ENCODE results near the gene PTPDC1.

PTPDC1 gene

DNA sequence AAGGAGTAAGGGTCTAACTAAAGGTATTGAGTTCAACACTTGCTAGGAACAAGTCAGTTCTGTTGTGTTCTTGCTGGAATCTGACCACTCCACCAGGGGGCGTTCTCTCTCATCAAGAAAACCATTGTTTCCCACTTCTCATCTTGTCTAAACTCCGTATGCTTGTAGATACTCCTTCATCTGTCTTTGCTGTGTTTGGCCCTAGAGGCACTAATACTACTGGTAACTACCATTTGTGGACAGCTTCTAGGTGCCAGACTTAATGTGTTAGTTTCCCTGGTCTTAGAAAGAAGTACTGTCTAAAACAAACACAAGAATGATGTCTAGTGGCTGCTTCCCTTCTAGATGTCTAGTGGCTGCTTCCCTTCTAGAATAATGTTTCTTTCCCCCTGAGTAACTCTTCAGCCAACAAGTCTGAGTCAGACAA lies 18.7 kb upstream of the PTPDC1 start:
- no peak overlapping the region for H3K27ac ChIP-seq (ENCODE audit: low read length, poor library complexity, severe bottlenecking)
- H3K9me3 ChIP-seq (ENCODE audit: control insufficient read depth, low read length), result no peaks in the 10 kb centered on the region
- H3K9ac ChIP-seq (ENCODE audit: low read length), result peak overlapping the region; percentile 9
- H4K91ac ChIP-seq (ENCODE audit: low read length), result no peak overlapping the region
- no peak overlapping the region for H2BK5ac ChIP-seq (ENCODE audit: low read depth, low read length, poor library complexity, severe bottlenecking)
- H2AK5ac ChIP-seq (ENCODE audit: low read length, severe bottlenecking), result no peak overlapping the region
- H3K27me3 ChIP-seq (ENCODE audit: control insufficient read depth in 1 of 2, insufficient read depth in 1 of 2, low read length in 2 of 2), result no peaks in the 10 kb centered on the region
- no peaks in the 10 kb centered on the region for H3K4me1 ChIP-seq (ENCODE audit: control insufficient read depth, insufficient read depth, low read depth, low read length)
- no peak overlapping the region for H2BK15ac ChIP-seq (ENCODE audit: low read depth, poor library complexity, severe bottlenecking)
- H3K79me1 ChIP-seq (replicated peaks; ENCODE audit: low read length, poor library complexity, severe bottlenecking), result peaks cover 8% of the 10 kb centered on the region
- no peak overlapping the region for H2AFZ ChIP-seq (ENCODE audit: low read depth, low read length)
- H3K14ac ChIP-seq (ENCODE audit: low read length in 2 of 2), result no peak overlapping the region
- 0% methylated on average over 1 of the region's 2 CpGs for WGBS
- H2BK12ac ChIP-seq (ENCODE audit: low read length in 2 of 2), result no peak overlapping the region
- H4K8ac ChIP-seq (ENCODE audit: low read length), result no peak overlapping the region
- H3K4me2 ChIP-seq (ENCODE audit: low read length, poor library complexity, severe bottlenecking), result no peak overlapping the region
- H3K23ac ChIP-seq (ENCODE audit: low read length in 2 of 2), result no peak overlapping the region
- H3K18ac ChIP-seq (ENCODE audit: low read depth in 1 of 2, low read length in 2 of 2), result no peak overlapping the region
- peaks cover 7 to 10% of the 10 kb centered on the region in 2 experiments for H3K36me3 ChIP-seq (ENCODE audit: control insufficient read depth in 1 of 2, insufficient read depth in 2 of 2, low read depth in 1 of 2, low read length in 2 of 2)
- no peak overlapping the region for H3K4me3 ChIP-seq (ENCODE audit: insufficient read depth in 1 of 2, low read depth in 1 of 2, low read length in 2 of 2)
- peak; percentile 82 for DNase-seq
- H3K4ac ChIP-seq (ENCODE audit: low read depth in 1 of 2, low read length in 2 of 2), result no peak overlapping the region
- H2BK120ac ChIP-seq (ENCODE audit: low read depth, low read length), result no peak overlapping the region

DNA sequence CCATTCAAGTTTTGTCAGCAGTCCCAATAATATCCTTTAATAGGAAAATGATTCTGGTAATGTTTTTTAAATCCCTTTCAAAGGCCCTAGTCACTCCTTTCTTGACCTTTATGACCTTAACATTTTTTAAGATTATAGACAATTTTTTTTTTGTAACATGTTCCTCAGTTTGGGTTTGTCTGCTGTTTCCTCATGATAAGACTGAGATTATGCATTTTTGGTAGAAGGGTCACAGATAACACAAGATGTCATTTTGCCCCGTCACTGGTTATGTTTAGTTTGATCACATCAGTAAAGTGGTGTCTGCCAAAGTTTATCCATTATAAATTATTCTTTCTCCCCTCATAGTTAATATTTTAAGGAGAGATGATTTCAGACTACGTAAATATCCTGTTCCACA lies 16.0 kb upstream of the PTPDC1 start:
- Histone ChIP-seq H2BK12ac (ENCODE audit: low read length in 2 of 2) (no peak overlapping the region), H3K14ac (ENCODE audit: low read length in 2 of 2) (no peak overlapping the region), H4K8ac (ENCODE audit: low read length) (no peak overlapping the region), H3K4me3 (ENCODE audit: insufficient read depth in 1 of 2, low read depth in 1 of 2, low read length in 2 of 2) (no peak overlapping the region), H2BK120ac (ENCODE audit: low read depth, low read length) (no peak overlapping the region), H3K36me3 (ENCODE audit: control insufficient read depth in 1 of 2, insufficient read depth in 2 of 2, low read depth in 1 of 2, low read length in 2 of 2) (peaks cover 0 to 20% of the 10 kb centered on the region in 2 experiments), H4K91ac (ENCODE audit: low read length) (no peak overlapping the region), H3K27me3 (ENCODE audit: control insufficient read depth in 1 of 2, insufficient read depth in 1 of 2, low read length in 2 of 2) (no peaks in the 10 kb centered on the region), H3K9ac (ENCODE audit: low read length) (no peak overlapping the region), H3K4ac (ENCODE audit: low read depth in 1 of 2, low read length in 2 of 2) (no peak overlapping the region), H2AK5ac (ENCODE audit: low read length, severe bottlenecking) (no peak overlapping the region), H2AFZ (ENCODE audit: low read depth, low read length) (no peak overlapping the region), H3K27ac (ENCODE audit: low read length, poor library complexity, severe bottlenecking) (no peak overlapping the region), H3K4me2 (ENCODE audit: low read length, poor library complexity, severe bottlenecking) (no peak overlapping the region), H3K23ac (ENCODE audit: low read length in 2 of 2) (no peak overlapping the region), H3K79me1 (replicated peaks; ENCODE audit: low read length, poor library complexity, severe bottlenecking) (peaks cover 2% of the 10 kb centered on the region), H3K18ac (ENCODE audit: low read depth in 1 of 2, low read length in 2 of 2) (no peak overlapping the region), H3K9me3 (ENCODE audit: control insufficient read depth, low read length) (no peaks in the 10 kb centered on the region), H2BK5ac (ENCODE audit: low read depth, low read length, poor library complexity, severe bottlenecking) (no peak overlapping the region), H2BK15ac (ENCODE audit: low read depth, poor library complexity, severe bottlenecking) (no peak overlapping the region), H3K4me1 (ENCODE audit: control insufficient read depth, insufficient read depth, low read depth, low read length) (no peaks in the 10 kb centered on the region)
- WGBS, result no CpG with 5 or more reads among the region's 2 CpGs
- DNase-seq, result no peak

DNA sequence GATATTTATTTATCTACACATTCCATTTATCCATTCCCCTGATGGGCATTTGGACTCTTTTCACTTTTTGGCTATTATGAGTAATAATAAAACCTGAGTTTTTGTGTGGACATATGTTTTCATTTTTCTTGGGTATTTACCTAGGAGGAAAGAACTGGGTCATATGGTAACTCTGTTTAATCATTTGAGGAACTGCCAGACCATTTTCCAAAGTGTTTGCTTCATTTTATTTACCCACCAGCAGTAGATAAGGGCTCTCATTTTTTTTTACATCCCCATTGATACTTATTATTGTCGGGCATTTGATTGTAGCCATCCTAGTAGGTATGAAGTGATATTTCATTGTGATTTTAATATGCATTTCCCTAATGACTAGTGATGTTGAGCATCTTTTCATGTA lies 7.7 kb upstream of the PTPDC1 start:
- Histone ChIP-seq H3K27me3 (ENCODE audit: control insufficient read depth in 1 of 2, insufficient read depth in 1 of 2, low read length in 2 of 2) (no peaks in the 10 kb centered on the region), H2BK120ac (ENCODE audit: low read depth, low read length) (no peak overlapping the region), H3K23ac (ENCODE audit: low read length in 2 of 2) (no peak overlapping the region), H3K4me3 (ENCODE audit: insufficient read depth in 1 of 2, low read depth in 1 of 2, low read length in 2 of 2) (no peak overlapping the region), H2AK5ac (ENCODE audit: low read length, severe bottlenecking) (no peak overlapping the region), H2BK5ac (ENCODE audit: low read depth, low read length, poor library complexity, severe bottlenecking) (no peak overlapping the region), H2BK12ac (ENCODE audit: low read length in 2 of 2) (no peak overlapping the region), H2BK15ac (ENCODE audit: low read depth, poor library complexity, severe bottlenecking) (no peak overlapping the region), H3K9ac (ENCODE audit: low read length) (no peak overlapping the region), H2AFZ (ENCODE audit: low read depth, low read length) (no peak overlapping the region), H3K14ac (ENCODE audit: low read length in 2 of 2) (no peak overlapping the region), H3K4me2 (ENCODE audit: low read length, poor library complexity, severe bottlenecking) (no peak overlapping the region), H3K36me3 (ENCODE audit: control insufficient read depth in 1 of 2, insufficient read depth in 2 of 2, low read depth in 1 of 2, low read length in 2 of 2) (peaks cover 11 to 18% of the 10 kb centered on the region in 2 experiments), H4K8ac (ENCODE audit: low read length) (no peak overlapping the region), H3K9me3 (ENCODE audit: control insufficient read depth, low read length) (no peaks in the 10 kb centered on the region), H3K18ac (ENCODE audit: low read depth in 1 of 2, low read length in 2 of 2) (no peak overlapping the region), H4K91ac (ENCODE audit: low read length) (no peak overlapping the region), H3K4me1 (ENCODE audit: control insufficient read depth, insufficient read depth, low read depth, low read length) (no peaks in the 10 kb centered on the region), H3K79me1 (replicated peaks; ENCODE audit: low read length, poor library complexity, severe bottlenecking) (peaks cover 5% of the 10 kb centered on the region), H3K27ac (ENCODE audit: low read length, poor library complexity, severe bottlenecking) (no peak overlapping the region), H3K4ac (ENCODE audit: low read depth in 1 of 2, low read length in 2 of 2) (no peak overlapping the region)
- no peak for DNase-seq
- no CpG with 5 or more reads among the region's 1 CpG for WGBS

- Histone ChIP-seq H3K9ac (ENCODE audit: low read length) (no peak overlapping the region), H2BK120ac (ENCODE audit: low read depth, low read length) (no peak overlapping the region), H3K18ac (ENCODE audit: low read depth in 1 of 2, low read length in 2 of 2) (no peak overlapping the region), H3K23ac (ENCODE audit: low read length in 2 of 2) (no peak overlapping the region), H2AK5ac (ENCODE audit: low read length, severe bottlenecking) (no peak overlapping the region), H2BK15ac (ENCODE audit: low read depth, poor library complexity, severe bottlenecking) (no peak overlapping the region), H2AFZ (ENCODE audit: low read depth, low read length) (no peak overlapping the region), H4K91ac (ENCODE audit: low read length) (no peak overlapping the region), H3K36me3 (ENCODE audit: control insufficient read depth in 1 of 2, insufficient read depth in 2 of 2, low read depth in 1 of 2, low read length in 2 of 2) (peaks cover 11 to 28% of the 10 kb centered on the region in 2 experiments), H2BK12ac (ENCODE audit: low read length in 2 of 2) (no peak overlapping the region), H3K4me1 (ENCODE audit: control insufficient read depth, insufficient read depth, low read depth, low read length) (no peaks in the 10 kb centered on the region), H3K14ac (ENCODE audit: low read length in 2 of 2) (no peak overlapping the region), H3K27ac (ENCODE audit: low read length, poor library complexity, severe bottlenecking) (no peak overlapping the region), H3K4me3 (ENCODE audit: insufficient read depth in 1 of 2, low read depth in 1 of 2, low read length in 2 of 2) (no peak overlapping the region), H3K4ac (ENCODE audit: low read depth in 1 of 2, low read length in 2 of 2) (no peak overlapping the region), H3K4me2 (ENCODE audit: low read length, poor library complexity, severe bottlenecking) (no peak overlapping the region), H3K27me3 (ENCODE audit: control insufficient read depth in 1 of 2, insufficient read depth in 1 of 2, low read length in 2 of 2) (no peaks in the 10 kb centered on the region), H2BK5ac (ENCODE audit: low read depth, low read length, poor library complexity, severe bottlenecking) (no peak overlapping the region), H3K9me3 (ENCODE audit: control insufficient read depth, low read length) (no peaks in the 10 kb centered on the region), H4K8ac (ENCODE audit: low read length) (no peak overlapping the region), H3K79me1 (replicated peaks; ENCODE audit: low read length, poor library complexity, severe bottlenecking) (peaks cover 6% of the 10 kb centered on the region)
- 50% methylated on average over 2 of the region's 2 CpGs for WGBS
- DNase-seq, result no peak
Measured at GRCh38 chr9:94078086-94078485, 6.2 kb upstream of the PTPDC1 start.
